Panc1 (cell line): ENCODE data around the gene DPYD.

ENCODE experiments used
- CTCF ChIP-seq: fragments of 450-650 bp; IDR thresholded peaks from 2 replicates; pipeline ENCODE4 v1.5.1; 2017; ENCODE audit warnings: mild to moderate bottlenecking
- POLR2AphosphoS5 ChIP-seq: IDR thresholded peaks from 2 replicates; pipeline ENCODE4 v1.6.1; 2012; ENCODE audit warnings: mild to moderate bottlenecking, low read depth, low read length, moderate library complexity
- SIN3A ChIP-seq: IDR thresholded peaks from 2 replicates; pipeline ENCODE4 v1.6.1; 2012; ENCODE audit warnings: low read depth, mild to moderate bottlenecking, low read length, moderate library complexity, borderline replicate concordance; ENCODE audit not compliant: insufficient read depth
- TCF7L2 ChIP-seq: IDR thresholded peaks from 2 replicates; pipeline ENCODE4 v1.6.1; 2011; ENCODE audit warnings: mild to moderate bottlenecking, low read depth, low read length, inconsistent platforms

- TF ChIP-seq POLR2AphosphoS5 (no peak), SIN3A (no peak), CTCF (no peak), TCF7L2 (no peak)
These were observed 310.1 kb downstream of the DPYD start for GRCh38 chr1:97610748-97611147.
